ENCODE measurements around the gene ZNF33B. TPM values are rescaled to one million over a fixed set of nuclear protein-coding genes. Genes with fewer than 3 reads are reported as not detected.

Gene ZNF33B
- total RNA-seq, 2 donors from 2014 or later: 25.6 to 32.6 TPM

GRCh38 chr10:42594246-42594650, 44.1 kb downstream of the ZNF33B start:
- Histone ChIP-seq H3K36me3 (peaks cover 8 to 15% of the 10 kb centered on the region in 2 donors), H3K27me3 (replicated peaks; ENCODE audit: insufficient read depth) (no peaks in the 10 kb centered on the region), H3K4me1 (replicated peaks) (no peaks in the 10 kb centered on the region), H3K4me3 (no peak overlapping the region), H3K9me3 (no peaks in the 10 kb centered on the region), H3K27ac (no peak overlapping the region)
- 85% methylated on average over 5 of the region's 5 CpGs for WGBS
- intact Hi-C loops (cut with DNase I): no loop called here
- no peak for DNase-seq (ENCODE audit: low spot score)
- TF ChIP-seq POLR2AphosphoS5 (IDR thresholded peaks at IDR 0.05) (no peak), CTCF (IDR thresholded peaks at IDR 0.05) (no peak), POLR2A (IDR thresholded peaks at IDR 0.05) (no peak)

GRCh38 chr10:42593284-42593683, 45.1 kb downstream of the ZNF33B start:
- peaks cover 8 to 15% of the 10 kb centered on the region in 2 donors for H3K36me3 ChIP-seq
- intact Hi-C loops (cut with DNase I): no loop called here

GRCh38 chr10:42583828-42584227, 54.5 kb downstream of the ZNF33B start:
- intact Hi-C loops (cut with DNase I): no loop called here
- Histone ChIP-seq H3K36me3 (no peaks in the 10 kb centered on the region), H3K4me3 (no peak overlapping the region), H3K27ac (no peak overlapping the region), H3K4me1 (replicated peaks) (no peaks in the 10 kb centered on the region), H3K27me3 (replicated peaks; ENCODE audit: insufficient read depth) (no peaks in the 10 kb centered on the region), H3K9me3 (no peaks in the 10 kb centered on the region)
- WGBS: 87% methylated on average over 5 of the region's 5 CpGs
- no peak for DNase-seq (ENCODE audit: low spot score)
- TF ChIP-seq CTCF (IDR thresholded peaks at IDR 0.05) (no peak), POLR2A (IDR thresholded peaks at IDR 0.05) (no peak), POLR2AphosphoS5 (IDR thresholded peaks at IDR 0.05) (no peak)

More at GRCh38 chr10:42593284-42593683, 45.1 kb downstream of the ZNF33B start:
- Histone ChIP-seq H3K4me1 (replicated peaks) (no peaks in the 10 kb centered on the region), H3K27ac (no peak overlapping the region), H3K27me3 (replicated peaks; ENCODE audit: insufficient read depth) (no peaks in the 10 kb centered on the region), H3K4me3 (no peak overlapping the region), H3K9me3 (no peaks in the 10 kb centered on the region)
- no peak for DNase-seq (ENCODE audit: low spot score)
- WGBS: 100% methylated on average over 1 of the region's 1 CpG
- TF ChIP-seq POLR2A (IDR thresholded peaks at IDR 0.05): no peak
- TF ChIP-seq CTCF (IDR thresholded peaks at IDR 0.05): no peak
- TF ChIP-seq POLR2AphosphoS5 (IDR thresholded peaks at IDR 0.05): no peak

DNA sequence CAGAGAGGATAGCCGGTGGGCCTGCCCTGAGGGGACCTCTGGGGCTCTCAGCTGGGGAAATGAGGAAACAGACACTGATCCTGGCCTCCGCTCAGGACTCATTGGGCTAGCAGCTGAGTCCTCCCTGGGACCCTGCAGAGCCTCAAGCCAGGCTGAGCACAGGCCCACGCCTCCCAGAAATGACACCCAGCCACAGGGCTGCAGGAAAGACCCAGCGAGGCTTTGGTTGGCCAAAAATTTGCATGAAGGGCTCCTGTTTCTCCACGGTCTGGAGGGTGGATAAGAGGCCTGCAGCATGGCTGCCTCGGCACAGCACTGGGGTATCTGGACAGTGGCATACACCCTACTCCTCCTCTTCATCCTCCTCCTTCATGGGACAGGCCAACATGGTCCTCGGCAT, 60.4 kb downstream of the ZNF33B start:
- intact Hi-C loops (cut with DNase I): no loop called here
- TF ChIP-seq POLR2A (IDR thresholded peaks at IDR 0.05) (no peak), POLR2AphosphoS5 (IDR thresholded peaks at IDR 0.05) (no peak), CTCF (IDR thresholded peaks at IDR 0.05) (no peak)
- H3K4me1 ChIP-seq (replicated peaks): no peaks in the 10 kb centered on the region
- H3K27me3 ChIP-seq (replicated peaks; ENCODE audit: insufficient read depth): no peaks in the 10 kb centered on the region
- no peak overlapping the region for H3K27ac ChIP-seq
- WGBS: 64% methylated on average over 7 of the region's 7 CpGs
- no peaks in the 10 kb centered on the region for H3K9me3 ChIP-seq
- no peak for DNase-seq (ENCODE audit: low spot score)
- no peak overlapping the region for H3K4me3 ChIP-seq
- no peaks in the 10 kb centered on the region for H3K36me3 ChIP-seq

- no peaks in the 10 kb centered on the region for H3K27me3 ChIP-seq (replicated peaks; ENCODE audit: insufficient read depth)
- H3K27ac ChIP-seq: no peak overlapping the region
- DNase-seq (ENCODE audit: low spot score): no peak
- no peaks in the 10 kb centered on the region for H3K4me1 ChIP-seq (replicated peaks)
- 90% methylated on average over 4 of the region's 4 CpGs for WGBS
- H3K36me3 ChIP-seq: no peaks in the 10 kb centered on the region
- H3K4me3 ChIP-seq: no peak overlapping the region
- no peaks in the 10 kb centered on the region for H3K9me3 ChIP-seq
- no peak for TF ChIP-seq POLR2AphosphoS5 (IDR thresholded peaks at IDR 0.05)
- TF ChIP-seq CTCF (IDR thresholded peaks at IDR 0.05): no peak
- TF ChIP-seq POLR2A (IDR thresholded peaks at IDR 0.05): no peak
- intact Hi-C loops (cut with DNase I): no loop called here
Observed at GRCh38 chr10:42576338-42576737, 62.0 kb downstream of the ZNF33B start.
